Gastroesophageal sphincter (tissue), 3 donors: Measurements from ENCODE around the gene CKS1B.

Experiments used
- CTCF ChIP-seq, 4 experiments: fragments of 200-600 bp in 2 of 4; fragments of 450-650 bp in 2 of 4; sonication (generic) in 1 of 4; IDR thresholded peaks; one replicate each; pipeline ENCODE4 v1.5.1; 2017 to 2019; ENCODE audit warnings: antibody characterized with exemption in 4 of 4, mild to moderate bottlenecking in 2 of 4, moderate library complexity in 2 of 4
- POLR2A ChIP-seq, 2 donors: fragments of 450-650 bp; IDR thresholded peaks; one replicate each; pipeline ENCODE4 v1.6.1; 2017; ENCODE audit warnings: antibody characterized with exemption in 2 of 2, mild to moderate bottlenecking in 2 of 2, moderate library complexity in 1 of 2

- TF ChIP-seq CTCF (IDR thresholded peaks at IDR 0.05) (no peak), POLR2A (IDR thresholded peaks at IDR 0.05) (no peak)
Observed at GRCh38 chr1:154969860-154970452, 4.5 kb upstream of the CKS1B start.
